HEK293T (cell line): Measurements from ENCODE around the gene PSME3IP1.

ENCODE experiments used
- CTBP1 ChIP-seq: fragments of 450-650 bp; IDR thresholded peaks from 2 replicates; pipeline ENCODE4 v1.6.1; 2016; ENCODE audit warnings: borderline replicate concordance
- ELF4 ChIP-seq: fragments of 450-650 bp; IDR thresholded peaks from 2 replicates; pipeline ENCODE4 v1.6.1; 2017; ENCODE audit warnings: antibody characterized with exemption
- FOXA1 ChIP-seq: fragments of 450-650 bp; IDR thresholded peaks from 2 replicates; pipeline ENCODE4 v1.6.1; 2016; ENCODE audit warnings: mild to moderate bottlenecking
- FOXK2 ChIP-seq: fragments of 450-650 bp; IDR thresholded peaks from 2 replicates; pipeline ENCODE4 v1.6.1; 2016; ENCODE audit warnings: mild to moderate bottlenecking
- FOXM1 ChIP-seq: fragments of 450-650 bp; IDR thresholded peaks from 2 replicates; pipeline ENCODE4 v1.6.1; 2017; ENCODE audit warnings: mild to moderate bottlenecking, borderline replicate concordance
- LEF1 ChIP-seq: fragments of 450-650 bp; IDR thresholded peaks from 2 replicates; pipeline ENCODE4 v1.6.1; 2017; ENCODE audit warnings: mild to moderate bottlenecking, borderline replicate concordance
- NFRKB ChIP-seq: fragments of 450-650 bp; IDR thresholded peaks from 2 replicates; pipeline ENCODE4 v1.6.1; 2016; ENCODE audit warnings: mild to moderate bottlenecking, moderate library complexity
- PKNOX1 ChIP-seq: fragments of 450-650 bp; IDR thresholded peaks from 2 replicates; pipeline ENCODE4 v1.6.1; 2016
- TARDBP ChIP-seq: fragments of 450-650 bp; IDR thresholded peaks from 2 replicates; pipeline ENCODE4 v1.6.1; 2016
- ZNF384 ChIP-seq: fragments of 450-650 bp; IDR thresholded peaks from 2 replicates; pipeline ENCODE4 v1.6.1; 2016

- TF ChIP-seq FOXK2: no peak
- no peak for TF ChIP-seq PKNOX1
- TF ChIP-seq FOXM1: no peak
- TF ChIP-seq CTBP1: no peak
- no peak for TF ChIP-seq NFRKB
- no peak for TF ChIP-seq FOXA1
- TF ChIP-seq ELF4: no peak
- no peak for TF ChIP-seq ZNF384
- TF ChIP-seq LEF1: no peak
- no peak for TF ChIP-seq TARDBP
Measured at GRCh38 chr16:57115168-57115513, 70.7 kb downstream of the PSME3IP1 start.
